Mammary epithelial cell (primary cell): ENCODE results near the gene FANCF.

Experiments used
- CTCF ChIP-seq, 2 donors: IDR thresholded peaks in 1 of 2; conservative IDR thresholded peaks in 1 of 2; 2 replicates each; pipeline ENCODE4 v1.5.1; 2011 to 2012; ENCODE audit warnings: inconsistent platforms in 2 of 2, low read length in 2 of 2, mild to moderate bottlenecking in 2 of 2, control low read depth in 1 of 2, low read depth in 1 of 2; ENCODE audit not compliant: insufficient read depth in 1 of 2; ENCODE audit errors: extremely low read depth in 1 of 2
- EZH2 ChIP-seq: IDR thresholded peaks from 2 replicates; pipeline ENCODE4 v1.6.1; 2012; ENCODE audit warnings: low read length, inconsistent platforms, borderline replicate concordance

GRCh38 chr11:22581354-22582150, 44.1 kb downstream of the FANCF start:
- TF ChIP-seq CTCF (conservative IDR thresholded peaks at IDR 0.05 in 1 of 2, IDR thresholded peaks at IDR 0.05 in 1 of 2; ENCODE audit: extremely low read depth in 1 of 2, insufficient read depth in 1 of 2, low read depth in 1 of 2, low read length in 2 of 2) (no peak), EZH2 (no peak)
